Measurements from ENCODE around the gene LAMP2. TPM values are rescaled to one million over a fixed set of nuclear protein-coding genes. Genes with fewer than 3 reads are reported as not detected.

The LAMP2 gene
- total RNA-seq, 1 experiment from 2014 or later: 119 TPM

- intact Hi-C loops (cut with micrococcal nuclease; ENCODE audit: unreplicated experiment): no loop called here
- no peaks in the 10 kb centered on the region for H3K9me3 ChIP-seq
- no peak for TF ChIP-seq CTCF (IDR thresholded peaks at IDR 0.05; ENCODE audit: insufficient read depth in 1 of 2, low read depth in 1 of 2, low read length in 1 of 2, severe bottlenecking in 1 of 2, unreplicated experiment in 1 of 2)
- Mint-ChIP-seq H3K36me3 (ENCODE audit: insufficient read depth, unreplicated experiment) (peaks cover 2% of the 10 kb centered on the region), H3K27me3 (ENCODE audit: insufficient read depth, unreplicated experiment) (no peaks in the 10 kb centered on the region), H3K4me1 (ENCODE audit: low read depth, unreplicated experiment) (no peaks in the 10 kb centered on the region), H3K4me3 (ENCODE audit: unreplicated experiment) (no peak overlapping the region), H3K27ac (ENCODE audit: unreplicated experiment) (no peak overlapping the region), H3K9me3 (ENCODE audit: unreplicated experiment) (no peaks in the 10 kb centered on the region)
- CTCF ChIA-PET: no interaction called here
- no peak for DNase-seq
- POLR2A ChIA-PET: no interaction called here
- BruUV-seq (replicated peaks): no TSS peak
- H3K4me3 ChIP-seq (ENCODE audit: low read depth, low read length): no peak overlapping the region
- no peaks in the 10 kb centered on the region for H3K27me3 ChIP-seq (replicated peaks; ENCODE audit: control insufficient read depth, insufficient read depth, low read length)
- no peaks in the 10 kb centered on the region for H3K4me1 ChIP-seq
- H3K36me3 ChIP-seq (ENCODE audit: control insufficient read depth, insufficient read depth, low read length): no peaks in the 10 kb centered on the region
Measured at GRCh38 chrX:120457766-120458180, 11.3 kb downstream of the LAMP2 start.

- Histone ChIP-seq H3K27me3 (replicated peaks; ENCODE audit: control insufficient read depth, insufficient read depth, low read length) (no peaks in the 10 kb centered on the region), H3K4me3 (ENCODE audit: low read depth, low read length) (no peak overlapping the region), H3K36me3 (ENCODE audit: control insufficient read depth, insufficient read depth, low read length) (no peaks in the 10 kb centered on the region), H3K9me3 (no peaks in the 10 kb centered on the region), H3K4me1 (no peaks in the 10 kb centered on the region)
- H3K27ac Mint-ChIP-seq (ENCODE audit: unreplicated experiment): no peak overlapping the region
- POLR2A ChIA-PET: no interaction called here
- intact Hi-C loops (cut with micrococcal nuclease; ENCODE audit: unreplicated experiment): no loop called here
- no peaks in the 10 kb centered on the region for H3K27me3 Mint-ChIP-seq (ENCODE audit: insufficient read depth, unreplicated experiment)
- H3K4me1 Mint-ChIP-seq (ENCODE audit: low read depth, unreplicated experiment): no peaks in the 10 kb centered on the region
- DNase-seq: no peak
- TF ChIP-seq CTCF (IDR thresholded peaks at IDR 0.05; ENCODE audit: insufficient read depth in 1 of 2, low read depth in 1 of 2, low read length in 1 of 2, severe bottlenecking in 1 of 2, unreplicated experiment in 1 of 2): no peak
- no peak overlapping the region for H3K4me3 Mint-ChIP-seq (ENCODE audit: unreplicated experiment)
- BruUV-seq (replicated peaks): no TSS peak
- CTCF ChIA-PET: no interaction called here
- H3K9me3 Mint-ChIP-seq (ENCODE audit: unreplicated experiment): no peaks in the 10 kb centered on the region
- H3K36me3 Mint-ChIP-seq (ENCODE audit: insufficient read depth, unreplicated experiment): peaks cover 10% of the 10 kb centered on the region
Measured at GRCh38 chrX:120456973-120457372, 12.1 kb downstream of the LAMP2 start.

GRCh38 chrX:120453985-120454384 is 15.1 kb downstream of the LAMP2 start:
- ChIA-PET CTCF (no interaction called here), POLR2A (no interaction called here)
- no peaks in the 10 kb centered on the region for H3K9me3 ChIP-seq
- no TSS peak for BruUV-seq (replicated peaks)
- Mint-ChIP-seq H3K4me1 (ENCODE audit: low read depth, unreplicated experiment) (no peaks in the 10 kb centered on the region), H3K27me3 (ENCODE audit: insufficient read depth, unreplicated experiment) (no peaks in the 10 kb centered on the region), H3K36me3 (ENCODE audit: insufficient read depth, unreplicated experiment) (peaks cover 21% of the 10 kb centered on the region), H3K9me3 (ENCODE audit: unreplicated experiment) (no peaks in the 10 kb centered on the region), H3K27ac (ENCODE audit: unreplicated experiment) (no peak overlapping the region), H3K4me3 (ENCODE audit: unreplicated experiment) (no peak overlapping the region)
- H3K36me3 ChIP-seq (ENCODE audit: control insufficient read depth, insufficient read depth, low read length): no peaks in the 10 kb centered on the region
- H3K27me3 ChIP-seq (replicated peaks; ENCODE audit: control insufficient read depth, insufficient read depth, low read length): no peaks in the 10 kb centered on the region
- intact Hi-C loops (cut with micrococcal nuclease; ENCODE audit: unreplicated experiment): loop anchor here (2.0 to 5.0 kb wide), 2 partner anchors 73 to 137 kb away; no protein-coding TSS in a partner anchor
- no peak for TF ChIP-seq CTCF (IDR thresholded peaks at IDR 0.05; ENCODE audit: insufficient read depth in 1 of 2, low read depth in 1 of 2, low read length in 1 of 2, severe bottlenecking in 1 of 2, unreplicated experiment in 1 of 2)
- H3K4me3 ChIP-seq (ENCODE audit: low read depth, low read length): no peak overlapping the region
- H3K4me1 ChIP-seq: no peaks in the 10 kb centered on the region
- DNase-seq: no peak
